GM12801 (cell line): ENCODE measurements around the gene CLNK.

Experiments
- CTCF ChIP-seq: IDR thresholded peaks from one replicate; pipeline ENCODE4 v1.5.1; 2011; ENCODE audit warnings: control low read depth; ENCODE audit not compliant: insufficient read length; ENCODE audit errors: extremely low read depth

Gene CLNK

GRCh38 chr4:10506077-10506476 lies 178.5 kb downstream of the CLNK start:
- no peak for TF ChIP-seq CTCF

- no peak for TF ChIP-seq CTCF
These were observed 179.9 kb downstream of the CLNK start for GRCh38 chr4:10504570-10505179.

GRCh38 chr4:10502717-10503116 lies 181.9 kb downstream of the CLNK start:
- no peak for TF ChIP-seq CTCF

GRCh38 chr4:10500776-10501175 lies 183.8 kb downstream of the CLNK start:
- no peak for TF ChIP-seq CTCF

GRCh38 chr4:10496200-10496599 lies 188.4 kb downstream of the CLNK start:
- no peak for TF ChIP-seq CTCF

GRCh38 chr4:10495651-10496050 lies 188.9 kb downstream of the CLNK start:
- no peak for TF ChIP-seq CTCF

- TF ChIP-seq CTCF: no peak
These were observed 192.1 kb downstream of the CLNK start for GRCh38 chr4:10492464-10492863.
